K562 (cell line): ENCODE data around the gene ICAM1. TPM values are rescaled to one million over a fixed set of nuclear protein-coding genes. Genes with fewer than 3 reads are reported as not detected.

Experiments
- ATAC-seq: fragments of 200-7000 bp; cut with Tn5 transposase; 3 replicates; pipeline ENCODE4 v1.9.1; 2020; ENCODE audit warnings: moderate library complexity
- BruUV-seq: library from RNA; stranded (reverse); fragments of 400-500 nt; replicated peaks from 2 replicates; lab custom pipeline; 2021; lab: Mats Ljungman, UMichigan
- CTCF ChIA-PET: fragments of 300-600 bp; formaldehyde crosslinking; extraction: SDS; loops from one replicate; lab custom pipeline; 2021; ENCODE audit warnings: low intra/inter-chr PET ratio; lab: Yijun Ruan, JAX
- POLR2A ChIA-PET: fragments of 300-600, 350-650 bp; sonication (Branson Sonifier 250); formaldehyde crosslinking; extraction: SDS; loops from one replicate; lab custom pipeline; 2021; ENCODE audit warnings: antibody characterized with exemption, inconsistent platforms; lab: Yijun Ruan, JAX
- DNase-seq, 4 experiments: peaks; one replicate each; pipeline versions ENCODE4 v3.0.0 to v3.0.0-alpha.2; 2011 to 2018; ENCODE audit warnings: low spot score in 3 of 4, mixed read lengths in 3 of 4; ENCODE audit errors: extremely low read depth in 1 of 4
- FAIRE-seq: peaks from 2 replicates; lab custom pipeline; 2011; peaks lifted over from hg19 to GRCh38; lab: Jason Lieb, UNC
- H2AFZ ChIP-seq: 2 replicates; pipeline ENCODE4 v1.6.0; 2011; ENCODE audit warnings: low read depth, low read length, control low read depth, inconsistent platforms
- H3K27ac ChIP-seq: fragments of 200-600 bp; 3 replicates; pipeline ENCODE4 v1.8.0; 2011; ENCODE audit warnings: low read depth, mild to moderate bottlenecking, control low read depth, inconsistent platforms, low read length, moderate library complexity, mixed read lengths; ENCODE audit errors: extremely low read depth
- H3K27me3 ChIP-seq, 2 experiments: fragments of 300-600 bp in 1 of 2; 2 replicates in 1 of 2; 3 replicates in 1 of 2; pipeline versions ENCODE4 v1.6.0 to v1.8.0; 2011; ENCODE audit warnings: inconsistent platforms in 2 of 2, low read length in 2 of 2, mild to moderate bottlenecking in 1 of 2, mixed read lengths in 1 of 2, moderate library complexity in 1 of 2; ENCODE audit not compliant: control insufficient read depth in 2 of 2, insufficient read depth in 2 of 2
- H3K36me3 ChIP-seq: fragments of 300-600 bp; 3 replicates; pipeline ENCODE4 v1.8.0; 2011; ENCODE audit warnings: mild to moderate bottlenecking, low read length, inconsistent platforms; ENCODE audit not compliant: control insufficient read depth, insufficient read depth
- H3K4me1 ChIP-seq, 2 experiments: fragments of 200-600 bp in 1 of 2; replicated peaks in 1 of 2; 2 replicates in 1 of 2; 3 replicates in 1 of 2; pipeline versions ENCODE4 v1.5.1 to v1.8.0; 2011; ENCODE audit warnings: inconsistent platforms in 2 of 2, low read length in 2 of 2, mild to moderate bottlenecking in 1 of 2, mixed read lengths in 1 of 2, moderate library complexity in 1 of 2; ENCODE audit not compliant: control insufficient read depth in 2 of 2, insufficient read depth in 2 of 2
- H3K4me2 ChIP-seq: 2 replicates; pipeline ENCODE4 v1.6.1; 2011; ENCODE audit warnings: low read length, control low read depth, inconsistent platforms, mixed read lengths; ENCODE audit not compliant: insufficient read depth
- H3K4me3 ChIP-seq: fragments of 200-600 bp; sonication (generic), shearing (Covaris generic); 2 replicates; pipeline ENCODE4 v1.5.1; 2016; ENCODE audit warnings: control low read depth, inconsistent platforms
- H3K79me2 ChIP-seq: fragments of 200-600 bp; 3 replicates; pipeline ENCODE4 v1.8.0; 2011; ENCODE audit warnings: low read length, inconsistent platforms; ENCODE audit not compliant: control insufficient read depth, insufficient read depth
- H3K9ac ChIP-seq, 2 experiments: 2 replicates each; pipeline versions ENCODE4 v1.6.0 to v1.6.1; 2011; ENCODE audit warnings: low read depth in 2 of 2, low read length in 2 of 2, control low read depth in 1 of 2, inconsistent platforms in 1 of 2, mild to moderate bottlenecking in 1 of 2, mixed read lengths in 1 of 2; ENCODE audit not compliant: insufficient read depth in 1 of 2
- H3K9me1 ChIP-seq: one replicate; pipeline ENCODE4 v1.6.0; 2011; ENCODE audit warnings: inconsistent platforms, mild to moderate bottlenecking, low read length, moderate library complexity; ENCODE audit not compliant: control insufficient read depth, insufficient read depth
- H3K9me3 ChIP-seq: replicated peaks from 2 replicates; pipeline ENCODE4 v1.5.1; 2011; ENCODE audit warnings: low read depth, low read length, inconsistent platforms; ENCODE audit not compliant: control insufficient read depth, insufficient read depth
- H4K20me1 ChIP-seq: replicated peaks from 2 replicates; pipeline ENCODE4 v1.6.1; 2011; ENCODE audit warnings: low read length, inconsistent platforms, mixed read lengths; ENCODE audit not compliant: control insufficient read depth, insufficient read depth
- ADNP ChIP-seq: fragments of 200-800 bp; sonication (Bioruptor generic); IDR thresholded peaks from 2 replicates; pipeline ENCODE4 v1.6.1; 2016; ENCODE audit warnings: missing genetic modification characterization, missing compliant biosample characterization
- CCAR2 ChIP-seq: fragments of 200-400 bp; formaldehyde crosslinking; IDR thresholded peaks from 2 replicates; pipeline ENCODE4 v1.6.1; 2017; ENCODE audit warnings: mild to moderate bottlenecking, low read depth, low read length
- EP300 ChIP-seq: IDR thresholded peaks from 2 replicates; pipeline ENCODE4 v1.6.1; 2012; ENCODE audit warnings: low read length, improper control_type of control experiment
- MBD2 ChIP-seq: sonication (generic); IDR thresholded peaks from 2 replicates; pipeline ENCODE4 v1.6.1; 2016; ENCODE audit warnings: low read depth, borderline replicate concordance
- NCOA1 ChIP-seq: fragments of 450-650 bp; IDR thresholded peaks from 2 replicates; pipeline ENCODE4 v1.6.1; 2016; ENCODE audit warnings: low read depth
- SMAD2 ChIP-seq: fragments of 150-350 bp; IDR thresholded peaks from 2 replicates; pipeline ENCODE4 v1.6.1; 2014; ENCODE audit warnings: low read depth, mild to moderate bottlenecking, low read length
- ZNF41 ChIP-seq: fragments of 250-450 bp; sonication (Bioruptor Pico); conservative IDR thresholded peaks from 2 replicates; pipeline ENCODE4 v1.4.0; 2020; ENCODE audit warnings: mild to moderate bottlenecking
- WGBS: fragments of 100-300 bp; shearing (Covaris generic); methylation state at CpG from one replicate; pipeline ENCODE4 v1.1.6; 2016; ENCODE audit warnings: low coverage, mixed read lengths; ENCODE audit not compliant: insufficient coverage; ENCODE audit errors: missing lambda C conversion rate; 5-methylcytosine and 5-hydroxymethylcytosine counted together
- in situ Hi-C: fragments of 300-500 bp; cut with MboI; formaldehyde crosslinking; loops from 4 replicates; pipeline ENCODE4 v1.15.0; 2018; ENCODE audit warnings: inconsistent platforms, mixed read lengths
- intact Hi-C: fragments of 100-400 bp; cut with micrococcal nuclease; formaldehyde crosslinking; loops from 2 replicates; pipeline ENCODE4 v1.14.2; 2022
- polyA plus RNA-seq, 8 experiments: library from polyadenylated mRNA; depleted of rRNA in 4 of 8; stranded (reverse) in 5 of 8; unstranded in 3 of 8; fragments of >200 nt; fragmentation: Nextera tagmentation in 2 of 8; fragmentation: Illumina TruSeq in 1 of 8; extraction: Ambion mirVana in 2 of 8; extraction: Trizol in 1 of 8; gene quantifications; 2 replicates each; pipeline versions ENCODE4 v1.2.1 to v1.2.3, GENCODE V29; 2011 to 2014; ENCODE audit warnings: inconsistent platforms in 1 of 8, missing spikeins in 1 of 8
- total RNA-seq, 7 experiments: library from RNA; depleted of rRNA in 6 of 7; stranded (reverse); fragments of >200 nt in 6 of 7; fragmentation: Illumina TruSeq in 2 of 7; extraction: Trizol in 2 of 7; gene quantifications; 2 replicates each; pipeline versions ENCODE4 v1.2.1 to v1.2.3, GENCODE V29; 2011 to 2021; ENCODE audit warnings: low replicate concordance in 1 of 7

Gene ICAM1
- total and polyA plus RNA-seq, 9 of the 15 experiments (the other 6 are each of a cell fraction or from before 2014, with no cell fraction given): 2.3 to 24.4 (median 13.4) TPM

- DNase-seq (no peak), FAIRE-seq (no peak), ATAC-seq (no peak)
- Histone ChIP-seq H3K27me3 (no peaks in the 10 kb centered on the region), H3K79me2 (peaks cover 19% of the 10 kb centered on the region), H3K9me1 (no peaks in the 10 kb centered on the region), H3K36me3 (no peaks in the 10 kb centered on the region), H3K27ac (no peak overlapping the region), H3K9ac (no peak overlapping the region), H2AFZ (no peak overlapping the region), H3K4me1 (peaks cover 12 to 29% of the 10 kb centered on the region in 2 experiments; a peak in 4 of 5 replicates), H3K4me3 (no peak overlapping the region), H3K4me2 (no peak overlapping the region), H4K20me1 (no peaks in the 10 kb centered on the region), H3K9me3 (no peaks in the 10 kb centered on the region)
- CTCF ChIA-PET: interaction anchor here (0.7 kb wide), 1 partner anchor 123 kb away, joined by 3 read pairs; no protein-coding TSS in a partner anchor
- TF ChIP-seq ADNP (tag): peak; percentile 30; the same call in 1 of the 2 replicates
- no peak for TF ChIP-seq ZNF41 (CRISPR knock-in tag)
- no peak for TF ChIP-seq MBD2
- TF ChIP-seq NCOA1: no peak
- no peak for TF ChIP-seq CCAR2
- TF ChIP-seq EP300: no peak
- TF ChIP-seq SMAD2: no peak
- in situ Hi-C loops (no loop called here), intact Hi-C loops (no loop called here)
- no TSS peak for BruUV-seq
- WGBS: 40% methylated on average over 7 of the region's 7 CpGs
- POLR2A ChIA-PET: interaction anchor here (0.7 to 1.1 kb wide), 2 partner anchors 122 to 1114 kb away, joined by 3 to 4 read pairs; no protein-coding TSS in a partner anchor
Measured at GRCh38 chr19:10266706-10267105, 4.2 kb upstream of the ICAM1 start.
